ENCODE measurements around the gene ARID3B.

- TF ChIP-seq, protein P1, sequence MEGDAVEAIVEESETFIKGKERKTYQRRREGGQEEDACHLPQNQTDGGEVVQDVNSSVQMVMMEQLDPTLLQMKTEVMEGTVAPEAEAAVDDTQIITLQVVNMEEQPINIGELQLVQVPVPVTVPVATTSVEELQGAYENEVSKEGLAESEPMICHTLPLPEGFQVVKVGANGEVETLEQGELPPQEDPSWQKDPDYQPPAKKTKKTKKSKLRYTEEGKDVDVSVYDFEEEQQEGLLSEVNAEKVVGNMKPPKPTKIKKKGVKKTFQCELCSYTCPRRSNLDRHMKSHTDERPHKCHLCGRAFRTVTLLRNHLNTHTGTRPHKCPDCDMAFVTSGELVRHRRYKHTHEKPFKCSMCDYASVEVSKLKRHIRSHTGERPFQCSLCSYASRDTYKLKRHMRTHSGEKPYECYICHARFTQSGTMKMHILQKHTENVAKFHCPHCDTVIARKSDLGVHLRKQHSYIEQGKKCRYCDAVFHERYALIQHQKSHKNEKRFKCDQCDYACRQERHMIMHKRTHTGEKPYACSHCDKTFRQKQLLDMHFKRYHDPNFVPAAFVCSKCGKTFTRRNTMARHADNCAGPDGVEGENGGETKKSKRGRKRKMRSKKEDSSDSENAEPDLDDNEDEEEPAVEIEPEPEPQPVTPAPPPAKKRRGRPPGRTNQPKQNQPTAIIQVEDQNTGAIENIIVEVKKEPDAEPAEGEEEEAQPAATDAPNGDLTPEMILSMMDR (IDR thresholded peaks at IDR 0.05), result no peak
- TF ChIP-seq POLR2AphosphoS5 (IDR thresholded peaks at IDR 0.05), result no peak
Observed at GRCh38 chr15:74643665-74644204, 102.7 kb downstream of the ARID3B start.

Data from breast epithelium (tissue), 3 donors.